WTC11 (cell line): ENCODE results near the gene MYO6. TPM values are rescaled to one million over a fixed set of nuclear protein-coding genes. Genes with fewer than 3 reads are reported as not detected.

Source experiments
- ATAC-seq: fragments of 200-7000 bp; cut with Tn5 transposase; 2 replicates; pipeline ENCODE4 v1.10.0; 2021; ENCODE audit warnings: mild to moderate bottlenecking, moderate library complexity
- CTCF ChIA-PET: fragments of 300-600 bp; sonication (Branson Sonifier 250); formaldehyde crosslinking; loops from one replicate; lab custom pipeline; 2021; ENCODE audit warnings: antibody characterized with exemption; lab: Charles Lee
- POLR2A ChIA-PET: fragments of 350-600 bp; sonication (Branson Sonifier 250); formaldehyde crosslinking; loops from one replicate; lab custom pipeline; 2021; ENCODE audit warnings: antibody characterized with exemption; lab: Charles Lee
- DNase-seq: peaks from one replicate; pipeline ENCODE4 v3.0.0; 2021; ENCODE audit warnings: low spot score
- H3K27ac Mint-ChIP-seq: 2 replicates; pipeline ENCODE4 v1.8.0; 2021; ENCODE audit warnings: mixed read lengths
- H3K27me3 Mint-ChIP-seq: 2 replicates; pipeline ENCODE4 v1.8.0; 2021; ENCODE audit warnings: low read depth, mild to moderate bottlenecking, moderate library complexity, mixed read lengths
- H3K36me3 Mint-ChIP-seq: 2 replicates; pipeline ENCODE4 v1.8.0; 2021; ENCODE audit warnings: mixed read lengths
- H3K4me1 Mint-ChIP-seq: 2 replicates; pipeline ENCODE4 v1.8.0; 2022; ENCODE audit warnings: mixed read lengths
- H3K4me3 Mint-ChIP-seq: 2 replicates; pipeline ENCODE4 v1.8.0; 2021; ENCODE audit warnings: mild to moderate bottlenecking, moderate library complexity, mixed read lengths
- H3K9me3 Mint-ChIP-seq: 2 replicates; pipeline ENCODE4 v1.8.0; 2021; ENCODE audit warnings: mixed read lengths
- EMX1 ChIP-seq: fragments of 250-450 bp; sonication (Bioruptor Pico); IDR thresholded peaks from 2 replicates; pipeline ENCODE4 v1.8.0; 2021; ENCODE audit warnings: mild to moderate bottlenecking
- FOXJ3 ChIP-seq: sonication (generic); formaldehyde crosslinking; IDR thresholded peaks from 2 replicates; pipeline ENCODE4 v1.9.0; 2021; ENCODE audit warnings: missing genetic modification reagents, mild to moderate bottlenecking, borderline replicate concordance
- JUN ChIP-seq: sonication (generic); formaldehyde crosslinking; IDR thresholded peaks from 2 replicates; pipeline ENCODE4 v1.8.0; 2023; ENCODE audit warnings: mild to moderate bottlenecking, missing genetic modification reagents
- MXD4 ChIP-seq: fragments of 250-450 bp; sonication (Bioruptor Pico); IDR thresholded peaks from 2 replicates; pipeline ENCODE4 v1.8.0; 2021; ENCODE audit warnings: mild to moderate bottlenecking, moderate library complexity, borderline replicate concordance
- NFYB ChIP-seq: sonication (generic); formaldehyde crosslinking; conservative IDR thresholded peaks from 2 replicates; pipeline ENCODE4 v1.8.0; 2022; ENCODE audit warnings: low read depth, missing genetic modification reagents
- RELA ChIP-seq: sonication (generic); formaldehyde crosslinking; IDR thresholded peaks from 2 replicates; pipeline ENCODE4 v1.8.1; 2022; ENCODE audit warnings: missing genetic modification reagents, mild to moderate bottlenecking, borderline replicate concordance
- RORB ChIP-seq: fragments of 250-450 bp; sonication (Bioruptor Pico); IDR thresholded peaks from 2 replicates; pipeline ENCODE4 v1.9.0; 2021; ENCODE audit warnings: mild to moderate bottlenecking
- SP1 ChIP-seq: sonication (generic); formaldehyde crosslinking; conservative IDR thresholded peaks from 2 replicates; pipeline ENCODE4 v1.8.1; 2022; ENCODE audit warnings: missing genetic modification reagents
- TP53 ChIP-seq: sonication (generic); formaldehyde crosslinking; IDR thresholded peaks from 2 replicates; pipeline ENCODE4 v1.8.1; 2023; ENCODE audit warnings: mild to moderate bottlenecking, missing genetic modification reagents
- ZNF138 ChIP-seq: sonication (generic); formaldehyde crosslinking; conservative IDR thresholded peaks from 2 replicates; pipeline ENCODE4 v1.8.1; 2022; ENCODE audit warnings: mild to moderate bottlenecking, moderate library complexity, missing genetic modification reagents
- total RNA-seq: library from RNA; stranded (reverse); gene quantifications from 3 replicates; pipeline ENCODE4 v1.2.3, GENCODE V29; 2021
- TF ChIP-seq, protein P1 (sequence below): fragments of 200-600 bp; IDR thresholded peaks from 2 replicates; pipeline ENCODE4 v1.8.0; 2022; ENCODE audit warnings: antibody characterized with exemption
- TF ChIP-seq, protein P2 (sequence below): fragments of 250-450 bp; sonication (Bioruptor Pico); IDR thresholded peaks from 2 replicates; pipeline ENCODE4 v1.9.0; 2021; ENCODE audit warnings: mild to moderate bottlenecking
- TF ChIP-seq, protein P3 (sequence below): fragments of 250-450 bp; sonication (Bioruptor Pico); IDR thresholded peaks from 2 replicates; pipeline ENCODE4 v1.9.0; 2021; ENCODE audit warnings: moderate library complexity, mild to moderate bottlenecking, inconsistent platforms, borderline replicate concordance
- TF ChIP-seq, protein P4 (sequence below): sonication (generic); formaldehyde crosslinking; IDR thresholded peaks from 2 replicates; pipeline ENCODE4 v1.8.1; 2023; ENCODE audit warnings: mild to moderate bottlenecking, missing genetic modification reagents
- TF ChIP-seq, protein P5 (sequence below): sonication (generic); formaldehyde crosslinking; IDR thresholded peaks from 2 replicates; pipeline ENCODE4 v1.8.0; 2022; ENCODE audit warnings: mild to moderate bottlenecking, missing genetic modification reagents

Gene MYO6
- total RNA-seq, 1 experiment from 2014 or later, result 32.6 TPM

DNA sequence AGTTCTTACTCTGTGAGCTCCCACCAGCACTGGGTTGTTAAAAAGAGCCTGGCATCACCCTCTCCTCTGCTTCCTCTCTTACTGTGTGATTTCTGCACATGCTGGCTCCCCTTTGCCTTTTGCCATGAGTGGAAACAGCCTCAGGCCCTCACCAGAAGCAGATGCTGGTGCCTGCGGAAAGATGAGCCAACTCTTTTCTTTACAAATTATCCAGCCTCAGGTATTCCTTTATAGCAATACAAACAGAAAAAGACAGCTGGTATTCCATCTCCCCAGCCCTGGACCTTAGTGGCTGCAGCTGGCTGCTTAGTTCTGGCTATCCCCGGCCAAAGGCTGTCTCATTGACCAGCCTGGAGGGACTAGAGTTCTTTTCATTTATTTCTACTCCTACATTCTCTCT lies 194.3 kb downstream of the MYO6 start (continued):
- TF ChIP-seq SP1 (no peak), FOXJ3 (CRISPR knock-in tag) (no peak), MXD4 (CRISPR knock-in tag) (no peak)

DNA sequence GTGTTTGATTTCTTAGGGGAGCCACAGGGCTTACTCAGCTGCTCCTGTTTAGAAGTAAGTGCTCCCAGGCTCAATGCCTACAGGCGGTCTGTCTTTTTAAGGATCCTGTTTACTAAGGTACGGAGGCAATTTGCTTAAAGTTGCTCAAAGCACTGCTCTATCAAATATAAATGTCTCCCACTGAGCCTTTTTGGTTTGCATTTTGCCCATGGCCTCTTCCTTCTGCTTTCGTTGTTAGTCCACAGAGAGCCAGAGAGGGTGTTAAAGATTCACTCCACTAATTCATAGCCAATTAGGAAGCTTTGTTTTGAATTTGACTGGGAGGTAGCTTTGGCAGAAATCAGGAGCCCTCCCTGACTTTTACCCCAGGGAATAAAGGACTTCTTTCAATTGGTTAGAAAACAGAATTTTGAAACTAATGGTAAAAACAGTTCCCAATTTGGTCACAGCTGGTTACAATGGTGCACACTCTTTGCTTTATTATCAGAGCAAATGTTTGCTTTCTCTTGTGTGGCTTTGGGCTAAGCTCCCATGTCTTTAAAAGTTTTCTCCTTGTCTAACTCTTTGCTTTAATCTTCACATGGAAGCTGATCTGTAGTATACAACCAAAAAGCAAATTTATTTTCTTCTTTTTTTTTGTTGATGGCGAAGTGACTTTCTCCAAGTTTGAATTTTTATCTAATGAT lies 197.2 kb downstream of the MYO6 start:
- TF ChIP-seq EMX1 (CRISPR knock-in tag), result no peak
- TF ChIP-seq, protein P1, sequence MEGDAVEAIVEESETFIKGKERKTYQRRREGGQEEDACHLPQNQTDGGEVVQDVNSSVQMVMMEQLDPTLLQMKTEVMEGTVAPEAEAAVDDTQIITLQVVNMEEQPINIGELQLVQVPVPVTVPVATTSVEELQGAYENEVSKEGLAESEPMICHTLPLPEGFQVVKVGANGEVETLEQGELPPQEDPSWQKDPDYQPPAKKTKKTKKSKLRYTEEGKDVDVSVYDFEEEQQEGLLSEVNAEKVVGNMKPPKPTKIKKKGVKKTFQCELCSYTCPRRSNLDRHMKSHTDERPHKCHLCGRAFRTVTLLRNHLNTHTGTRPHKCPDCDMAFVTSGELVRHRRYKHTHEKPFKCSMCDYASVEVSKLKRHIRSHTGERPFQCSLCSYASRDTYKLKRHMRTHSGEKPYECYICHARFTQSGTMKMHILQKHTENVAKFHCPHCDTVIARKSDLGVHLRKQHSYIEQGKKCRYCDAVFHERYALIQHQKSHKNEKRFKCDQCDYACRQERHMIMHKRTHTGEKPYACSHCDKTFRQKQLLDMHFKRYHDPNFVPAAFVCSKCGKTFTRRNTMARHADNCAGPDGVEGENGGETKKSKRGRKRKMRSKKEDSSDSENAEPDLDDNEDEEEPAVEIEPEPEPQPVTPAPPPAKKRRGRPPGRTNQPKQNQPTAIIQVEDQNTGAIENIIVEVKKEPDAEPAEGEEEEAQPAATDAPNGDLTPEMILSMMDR, result no peak
- TF ChIP-seq RELA, result no peak
- no peak for TF ChIP-seq NFYB (CRISPR knock-in tag)
- TF ChIP-seq, protein P2, sequence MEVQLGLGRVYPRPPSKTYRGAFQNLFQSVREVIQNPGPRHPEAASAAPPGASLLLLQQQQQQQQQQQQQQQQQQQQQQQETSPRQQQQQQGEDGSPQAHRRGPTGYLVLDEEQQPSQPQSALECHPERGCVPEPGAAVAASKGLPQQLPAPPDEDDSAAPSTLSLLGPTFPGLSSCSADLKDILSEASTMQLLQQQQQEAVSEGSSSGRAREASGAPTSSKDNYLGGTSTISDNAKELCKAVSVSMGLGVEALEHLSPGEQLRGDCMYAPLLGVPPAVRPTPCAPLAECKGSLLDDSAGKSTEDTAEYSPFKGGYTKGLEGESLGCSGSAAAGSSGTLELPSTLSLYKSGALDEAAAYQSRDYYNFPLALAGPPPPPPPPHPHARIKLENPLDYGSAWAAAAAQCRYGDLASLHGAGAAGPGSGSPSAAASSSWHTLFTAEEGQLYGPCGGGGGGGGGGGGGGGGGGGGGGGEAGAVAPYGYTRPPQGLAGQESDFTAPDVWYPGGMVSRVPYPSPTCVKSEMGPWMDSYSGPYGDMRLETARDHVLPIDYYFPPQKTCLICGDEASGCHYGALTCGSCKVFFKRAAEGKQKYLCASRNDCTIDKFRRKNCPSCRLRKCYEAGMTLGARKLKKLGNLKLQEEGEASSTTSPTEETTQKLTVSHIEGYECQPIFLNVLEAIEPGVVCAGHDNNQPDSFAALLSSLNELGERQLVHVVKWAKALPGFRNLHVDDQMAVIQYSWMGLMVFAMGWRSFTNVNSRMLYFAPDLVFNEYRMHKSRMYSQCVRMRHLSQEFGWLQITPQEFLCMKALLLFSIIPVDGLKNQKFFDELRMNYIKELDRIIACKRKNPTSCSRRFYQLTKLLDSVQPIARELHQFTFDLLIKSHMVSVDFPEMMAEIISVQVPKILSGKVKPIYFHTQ (CRISPR knock-in tag), result no peak
- no peak for TF ChIP-seq JUN
- TF ChIP-seq, protein P3, sequence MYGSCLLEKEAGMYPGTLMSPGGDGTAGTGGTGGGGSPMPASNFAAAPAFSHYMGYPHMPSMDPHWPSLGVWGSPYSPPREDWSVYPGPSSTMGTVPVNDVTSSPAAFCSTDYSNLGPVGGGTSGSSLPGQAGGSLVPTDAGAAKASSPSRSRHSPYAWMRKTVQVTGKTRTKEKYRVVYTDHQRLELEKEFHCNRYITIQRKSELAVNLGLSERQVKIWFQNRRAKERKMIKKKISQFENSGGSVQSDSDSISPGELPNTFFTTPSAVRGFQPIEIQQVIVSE (CRISPR knock-in tag), result no peak
- no peak for TF ChIP-seq ZNF138 (CRISPR knock-in tag)
- no peak for TF ChIP-seq TP53
- TF ChIP-seq, protein P4, sequence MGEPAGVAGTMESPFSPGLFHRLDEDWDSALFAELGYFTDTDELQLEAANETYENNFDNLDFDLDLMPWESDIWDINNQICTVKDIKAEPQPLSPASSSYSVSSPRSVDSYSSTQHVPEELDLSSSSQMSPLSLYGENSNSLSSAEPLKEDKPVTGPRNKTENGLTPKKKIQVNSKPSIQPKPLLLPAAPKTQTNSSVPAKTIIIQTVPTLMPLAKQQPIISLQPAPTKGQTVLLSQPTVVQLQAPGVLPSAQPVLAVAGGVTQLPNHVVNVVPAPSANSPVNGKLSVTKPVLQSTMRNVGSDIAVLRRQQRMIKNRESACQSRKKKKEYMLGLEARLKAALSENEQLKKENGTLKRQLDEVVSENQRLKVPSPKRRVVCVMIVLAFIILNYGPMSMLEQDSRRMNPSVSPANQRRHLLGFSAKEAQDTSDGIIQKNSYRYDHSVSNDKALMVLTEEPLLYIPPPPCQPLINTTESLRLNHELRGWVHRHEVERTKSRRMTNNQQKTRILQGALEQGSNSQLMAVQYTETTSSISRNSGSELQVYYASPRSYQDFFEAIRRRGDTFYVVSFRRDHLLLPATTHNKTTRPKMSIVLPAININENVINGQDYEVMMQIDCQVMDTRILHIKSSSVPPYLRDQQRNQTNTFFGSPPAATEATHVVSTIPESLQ (CRISPR knock-in tag), result no peak
- TF ChIP-seq SP1, result no peak
- Mint-ChIP-seq H3K36me3 (no peaks in the 10 kb centered on the region), H3K27ac (no peak overlapping the region), H3K4me3 (no peak overlapping the region), H3K4me1 (peaks cover 26% of the 10 kb centered on the region), H3K9me3 (no peaks in the 10 kb centered on the region), H3K27me3 (peaks cover 75% of the 10 kb centered on the region)
- ATAC-seq, result peak; percentile 71
- CTCF ChIA-PET, result interaction anchor here (1.0 to 3.1 kb wide), 4 partner anchors 11 to 915 kb away, joined by 3 to 16 read pairs (median 4); no protein-coding TSS in a partner anchor
- DNase-seq, result no peak
- POLR2A ChIA-PET, result no interaction called here

DNA sequence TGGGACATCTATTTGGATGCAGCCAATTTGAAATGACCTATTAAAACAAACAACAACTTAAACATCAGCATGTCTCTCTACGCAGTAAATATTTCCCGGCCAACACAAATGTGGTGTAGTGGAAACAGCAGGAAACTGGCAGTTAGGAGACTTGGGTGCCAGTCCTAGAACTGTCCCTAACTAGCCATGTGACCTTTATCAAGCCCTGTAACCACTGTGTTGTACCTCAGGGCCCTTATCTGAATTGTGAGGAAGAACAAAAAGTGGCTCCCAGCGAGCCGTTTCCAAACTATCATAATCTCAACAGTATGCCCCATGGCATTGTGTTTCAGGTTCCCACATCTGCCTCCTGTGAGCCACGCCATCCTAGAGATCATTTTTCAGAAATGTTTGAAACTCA lies 198.9 kb downstream of the MYO6 start:
- no peaks in the 10 kb centered on the region for H3K36me3 Mint-ChIP-seq
- no peak overlapping the region for H3K27ac Mint-ChIP-seq
- no peak overlapping the region for H3K4me3 Mint-ChIP-seq
- DNase-seq, result no peak
- H3K9me3 Mint-ChIP-seq, result no peaks in the 10 kb centered on the region
- no peak for TF ChIP-seq RORB (CRISPR knock-in tag)
- TF ChIP-seq, protein P5, sequence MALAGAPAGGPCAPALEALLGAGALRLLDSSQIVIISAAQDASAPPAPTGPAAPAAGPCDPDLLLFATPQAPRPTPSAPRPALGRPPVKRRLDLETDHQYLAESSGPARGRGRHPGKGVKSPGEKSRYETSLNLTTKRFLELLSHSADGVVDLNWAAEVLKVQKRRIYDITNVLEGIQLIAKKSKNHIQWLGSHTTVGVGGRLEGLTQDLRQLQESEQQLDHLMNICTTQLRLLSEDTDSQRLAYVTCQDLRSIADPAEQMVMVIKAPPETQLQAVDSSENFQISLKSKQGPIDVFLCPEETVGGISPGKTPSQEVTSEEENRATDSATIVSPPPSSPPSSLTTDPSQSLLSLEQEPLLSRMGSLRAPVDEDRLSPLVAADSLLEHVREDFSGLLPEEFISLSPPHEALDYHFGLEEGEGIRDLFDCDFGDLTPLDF (CRISPR knock-in tag), result no peak
- CTCF ChIA-PET, result no interaction called here
- peaks cover 26% of the 10 kb centered on the region for H3K4me1 Mint-ChIP-seq
- H3K27me3 Mint-ChIP-seq, result peaks cover 58% of the 10 kb centered on the region
- POLR2A ChIA-PET, result no interaction called here
- no peak for ATAC-seq
